SK-N-SH treated with all-trans-retinoic acid at 6 μM for 48 hours (cell line): ENCODE results near the gene VWA3A.

ENCODE experiments used
- ZFP3 ChIP-seq: fragments of 250-450 bp; sonication (Bioruptor Pico); IDR thresholded peaks from 2 replicates; pipeline ENCODE4 v1.5.0; 2020; ENCODE audit warnings: mild to moderate bottlenecking, moderate library complexity
- TF ChIP-seq, protein P1 (sequence below): fragments of 250-450 bp; sonication (Bioruptor Pico); IDR thresholded peaks from 2 replicates; pipeline ENCODE4 v1.8.0; 2021; ENCODE audit warnings: low read depth, mild to moderate bottlenecking, moderate library complexity, borderline replicate concordance

DNA sequence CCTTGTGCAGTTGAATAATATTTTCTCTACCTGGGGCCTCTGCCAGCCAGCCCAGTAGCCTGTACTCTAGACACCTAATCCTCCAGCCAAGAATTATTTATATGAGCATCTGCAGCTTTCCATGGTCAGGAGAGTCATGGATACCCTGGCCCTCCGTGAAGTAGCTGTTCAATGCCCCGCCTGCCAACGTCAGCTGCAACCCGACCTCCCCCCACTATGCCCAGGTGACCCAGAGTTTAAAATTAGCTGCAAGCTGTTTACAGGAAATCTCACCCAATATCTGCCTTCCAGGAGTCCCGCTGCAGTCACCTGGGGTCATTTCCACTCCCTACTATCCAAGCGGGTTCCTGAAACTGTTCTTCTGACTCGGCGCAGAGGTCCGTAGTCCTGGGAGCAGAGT lies 82.3 kb downstream of the VWA3A start:
- TF ChIP-seq ZFP3 (CRISPR knock-in tag), result no peak
- TF ChIP-seq, protein P1, sequence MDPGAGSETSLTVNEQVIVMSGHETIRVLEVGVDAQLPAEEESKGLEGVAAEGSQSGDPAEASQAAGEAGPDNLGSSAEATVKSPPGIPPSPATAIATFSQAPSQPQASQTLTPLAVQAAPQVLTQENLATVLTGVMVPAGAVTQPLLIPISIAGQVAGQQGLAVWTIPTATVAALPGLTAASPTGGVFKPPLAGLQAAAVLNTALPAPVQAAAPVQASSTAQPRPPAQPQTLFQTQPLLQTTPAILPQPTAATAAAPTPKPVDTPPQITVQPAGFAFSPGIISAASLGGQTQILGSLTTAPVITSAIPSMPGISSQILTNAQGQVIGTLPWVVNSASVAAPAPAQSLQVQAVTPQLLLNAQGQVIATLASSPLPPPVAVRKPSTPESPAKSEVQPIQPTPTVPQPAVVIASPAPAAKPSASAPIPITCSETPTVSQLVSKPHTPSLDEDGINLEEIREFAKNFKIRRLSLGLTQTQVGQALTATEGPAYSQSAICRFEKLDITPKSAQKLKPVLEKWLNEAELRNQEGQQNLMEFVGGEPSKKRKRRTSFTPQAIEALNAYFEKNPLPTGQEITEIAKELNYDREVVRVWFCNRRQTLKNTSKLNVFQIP (CRISPR knock-in tag), result no peak
